Small intestine (tissue), 16 donors: ENCODE data around the gene HPS5. TPM values are rescaled to one million over a fixed set of nuclear protein-coding genes. Genes with fewer than 3 reads are reported as not detected.

Source experiments
- DNase-seq, 2 donors: peaks; one replicate each; pipeline versions ENCODE4 v3.0.0 to v3.0.0-alpha.2; 2013
- FAIRE-seq: peaks from 2 replicates; lab custom pipeline; 2012; peaks lifted over from hg19 to GRCh38; lab: Jason Lieb, UNC
- H3K27ac ChIP-seq, 3 donors: one replicate each; pipeline ENCODE4 v1.5.1; 2013; ENCODE audit warnings: low read length in 2 of 3, mild to moderate bottlenecking in 2 of 3, control low read depth in 1 of 3, inconsistent platforms in 1 of 3, low read depth in 1 of 3, moderate library complexity in 1 of 3
- H3K27me3 ChIP-seq, 3 donors: one replicate each; pipeline ENCODE4 v1.6.1; 2013; ENCODE audit warnings: low read length in 3 of 3, inconsistent platforms in 1 of 3; ENCODE audit not compliant: control insufficient read depth in 3 of 3, insufficient read depth in 3 of 3
- H3K36me3 ChIP-seq, 3 donors: one replicate each; pipeline ENCODE4 v1.6.1; 2013; ENCODE audit warnings: low read length in 3 of 3, inconsistent platforms in 1 of 3, low read depth in 1 of 3, mild to moderate bottlenecking in 1 of 3, moderate library complexity in 1 of 3; ENCODE audit not compliant: control insufficient read depth in 3 of 3, insufficient read depth in 2 of 3
- H3K4me1 ChIP-seq, 3 donors: one replicate each; pipeline ENCODE4 v1.6.1; 2013; ENCODE audit warnings: low read length in 2 of 3, inconsistent platforms in 1 of 3, low read depth in 1 of 3, mild to moderate bottlenecking in 1 of 3, moderate library complexity in 1 of 3; ENCODE audit not compliant: control insufficient read depth in 3 of 3, insufficient read depth in 2 of 3
- H3K4me3 ChIP-seq, 3 donors: one replicate each; pipeline ENCODE4 v1.5.1; 2013; ENCODE audit warnings: low read length in 3 of 3, control low read depth in 1 of 3, inconsistent platforms in 1 of 3, low read depth in 1 of 3, mild to moderate bottlenecking in 1 of 3, moderate library complexity in 1 of 3
- H3K9me3 ChIP-seq, 2 donors: one replicate each; pipeline ENCODE4 v1.6.1; 2013; ENCODE audit warnings: low read depth in 1 of 2, low read length in 1 of 2; ENCODE audit not compliant: control insufficient read depth in 2 of 2, insufficient read depth in 1 of 2
- WGBS, 3 donors: extraction: QIAGEN DNeasy Blood & Tissue Kit; methylation state at CpG; one replicate each; pipeline ENCODE4 v1.1.7; 2013; 5-methylcytosine and 5-hydroxymethylcytosine counted together
- long read RNA-seq, 10 donors: transcript quantifications; one replicate each; lab custom pipeline, GENCODE V29; 2026
- polyA plus RNA-seq, 4 donors: library from polyadenylated mRNA; stranded (reverse) in 3 of 4; unstranded in 1 of 4; fragments of 200-250 nt in 3 of 4; fragments of 120-200 nt in 1 of 4; gene quantifications; one replicate each; pipeline versions ENCODE4 v1.2.1 to v1.2.3, GENCODE V29; 2013
- donor health status: healthy with polysubstance abuse.
- donor health status: control.
- donor health status: control.
- donor health status: Bipolar disorder and iron deficiency.
- donor health status: healthy.

The HPS5 gene
- 10 to 100 TPM in 3 of 4 donors, 1 to 10 TPM in 1; 9.0 to 25.0 (median 12.5) TPM for polyA plus RNA-seq
- long read RNA-seq, donor 1 = 0 reads
- long read RNA-seq, donor 2 = 0 reads
- long read RNA-seq, donor 3 = 0 reads
- long read RNA-seq, donor 4 = 0 reads
- long read RNA-seq, donor 5 = 0 reads
- long read RNA-seq, donor 6, full-length matches to known transcripts = 1 of 1 reads
- long read RNA-seq, donor 6, partial matches to known transcripts = 0 of 1 reads
- long read RNA-seq, donor 6, other reads (novel, unspliced or antisense) = 0 of 1 reads
- long read RNA-seq, donor 7 = 0 reads
- long read RNA-seq, donor 8 = 0 reads
- long read RNA-seq, donor 9 = 0 reads
- long read RNA-seq, donor 10 = 0 reads

GRCh38 chr11:18321969-18322711, at the start of gene HPS5, which contains the start of gene GTF2H1:
TSS of gene HPS5 (minus strand) at chr11:18322140. CDS start at chr11:18317858, 4,282 bp downstream.
TSS of gene GTF2H1 (plus strand) at chr11:18322567. CDS start at chr11:18333075, 10,508 bp downstream.
- H3K4me3 ChIP-seq = peak within 1 kb of the TSS; percentile 69 to 89 (median 84)
- no peaks in the 10 kb centered on the region for H3K9me3 ChIP-seq
- no peak for FAIRE-seq
- peaks cover 7 to 10% (median 7%) of the 10 kb centered on the region in 3 donors for H3K4me1 ChIP-seq
- 0% methylated on average over 61 of the region's 61 CpGs for WGBS, 3 donors
- peak within 1 kb of the TSS; percentile 77 to 99 (median 94) for H3K27ac ChIP-seq
- peaks cover 0 to 6% (median 0%) of the 10 kb centered on the region in 3 donors for H3K36me3 ChIP-seq
- no peaks in the 10 kb centered on the region for H3K27me3 ChIP-seq
- peak; percentile 99 for DNase-seq

DNA sequence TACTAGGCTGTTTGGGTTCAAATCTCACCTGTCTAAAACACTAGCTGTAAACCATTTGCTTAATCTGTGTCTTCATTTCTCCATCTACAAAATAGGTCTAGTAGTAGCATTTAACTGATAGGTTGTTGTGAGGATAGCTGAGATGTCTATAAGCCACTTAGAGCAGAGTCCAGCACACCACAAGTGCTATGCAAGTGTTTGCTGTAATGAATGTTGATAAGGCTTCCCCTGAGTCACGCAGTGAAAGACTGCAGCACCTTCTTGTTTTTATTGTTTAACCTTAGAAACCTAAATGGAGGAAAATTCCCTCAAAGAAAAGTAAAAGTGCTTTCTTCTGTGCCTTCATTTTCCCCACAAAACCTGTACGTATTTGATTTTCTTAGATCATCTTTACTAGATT, 49.3 kb upstream of the HPS5 start:
- FAIRE-seq (no peak), DNase-seq (peak; percentile 81 to 91)
- H3K27me3 ChIP-seq = no peaks in the 10 kb centered on the region
- no peak overlapping the region for H3K4me3 ChIP-seq
- no peaks in the 10 kb centered on the region for H3K9me3 ChIP-seq
- peaks cover 0 to 22% (median 2%) of the 10 kb centered on the region in 3 donors for H3K4me1 ChIP-seq
- H3K36me3 ChIP-seq = peaks cover 2 to 6% (median 3%) of the 10 kb centered on the region in 3 donors
- WGBS, 3 donors = 29 to 58% (median 35%) methylated on average over 2 of the region's 2 CpGs
- peak overlapping the region in 2 of 3 donors; percentile 70 to 80 for H3K27ac ChIP-seq

GRCh38 chr11:18369398-18369797, 47.5 kb upstream of the HPS5 start:
- H3K9me3 ChIP-seq = no peaks in the 10 kb centered on the region
- H3K27me3 ChIP-seq = no peaks in the 10 kb centered on the region
- FAIRE-seq = no peak
- H3K4me3 ChIP-seq = no peak overlapping the region
- 76 to 81% (median 76%) methylated on average over 2 of the region's 2 CpGs for WGBS, 3 donors
- peaks cover 5 to 15% (median 12%) of the 10 kb centered on the region in 3 donors for H3K36me3 ChIP-seq
- peaks cover 0 to 22% (median 2%) of the 10 kb centered on the region in 3 donors for H3K4me1 ChIP-seq
- H3K27ac ChIP-seq = no peak overlapping the region
- DNase-seq = no peak

GRCh38 chr11:18368221-18368620, 46.3 kb upstream of the HPS5 start:
- no peaks in the 10 kb centered on the region for H3K27me3 ChIP-seq
- no peak overlapping the region for H3K4me3 ChIP-seq
- H3K27ac ChIP-seq = peak overlapping the region in 1 of 3 donors; percentile 44
- no peak for FAIRE-seq
- no peak for DNase-seq
- WGBS, 3 donors = 64 to 70% (median 67%) methylated on average over 2 of the region's 2 CpGs
- no peaks in the 10 kb centered on the region for H3K9me3 ChIP-seq
- peaks cover 8 to 20% (median 16%) of the 10 kb centered on the region in 3 donors for H3K36me3 ChIP-seq
- H3K4me1 ChIP-seq = peaks cover 0 to 22% (median 2%) of the 10 kb centered on the region in 3 donors

DNA sequence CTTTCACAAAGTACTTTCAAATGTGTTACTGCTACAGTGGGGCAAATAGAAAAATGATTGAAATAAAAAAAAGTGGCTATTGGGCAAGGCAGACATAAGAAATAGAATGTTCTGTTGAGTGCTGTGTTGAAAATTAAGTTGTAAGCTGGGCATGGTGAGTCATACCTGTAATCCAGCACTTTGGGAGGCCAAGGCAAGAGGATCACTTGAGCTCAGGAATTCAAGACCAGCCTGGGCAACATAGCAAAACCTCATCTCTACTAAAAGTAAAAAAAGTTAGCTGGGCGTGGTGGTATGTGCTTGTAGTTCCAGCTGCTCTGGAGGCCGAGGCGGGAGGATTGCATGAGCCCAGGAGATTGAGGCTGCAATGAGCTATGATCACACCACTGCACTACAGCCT, 45.5 kb upstream of the HPS5 start:
- WGBS, 3 donors = 90 to 98% (median 92%) methylated on average over 3 of the region's 3 CpGs
- Histone ChIP-seq H3K27me3 (no peaks in the 10 kb centered on the region), H3K27ac (no peak overlapping the region), H3K36me3 (peaks cover 12 to 23% (median 19%) of the 10 kb centered on the region in 3 donors), H3K4me1 (peaks cover 0 to 19% (median 2%) of the 10 kb centered on the region in 3 donors), H3K4me3 (no peak overlapping the region), H3K9me3 (no peaks in the 10 kb centered on the region)
- no peak for FAIRE-seq
- DNase-seq = no peak

DNA sequence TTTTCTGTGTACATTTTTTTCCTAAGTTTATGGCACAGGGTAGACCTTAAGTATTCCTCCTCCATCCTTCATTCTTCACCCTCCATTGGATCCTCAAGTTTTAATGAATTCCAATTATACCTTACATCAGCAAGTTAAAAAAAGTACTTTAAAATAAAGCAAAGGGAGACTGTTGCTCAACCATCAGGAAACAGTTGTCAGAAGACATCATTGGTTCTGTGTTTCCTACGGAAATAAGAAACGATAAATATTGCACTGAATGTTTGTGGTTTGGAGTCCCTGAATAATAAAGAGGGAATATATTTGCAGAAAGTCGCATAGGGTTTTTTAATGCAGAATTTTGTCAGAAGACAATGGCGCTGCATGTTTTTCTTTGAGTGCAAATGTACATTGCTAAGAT, 44.3 kb upstream of the HPS5 start:
- no peak overlapping the region for H3K4me3 ChIP-seq
- H3K27me3 ChIP-seq = no peaks in the 10 kb centered on the region
- no peaks in the 10 kb centered on the region for H3K9me3 ChIP-seq
- H3K27ac ChIP-seq = no peak overlapping the region
- peaks cover 16 to 26% (median 19%) of the 10 kb centered on the region in 3 donors for H3K36me3 ChIP-seq
- 79 to 91% (median 89%) methylated on average over 4 of the region's 4 CpGs for WGBS, 3 donors
- peaks cover 0 to 9% (median 2%) of the 10 kb centered on the region in 3 donors for H3K4me1 ChIP-seq
- no peak for DNase-seq
- no peak for FAIRE-seq

- FAIRE-seq = no peak
These were observed 43.8 kb upstream of the HPS5 start for GRCh38 chr11:18365741-18366140.

DNA sequence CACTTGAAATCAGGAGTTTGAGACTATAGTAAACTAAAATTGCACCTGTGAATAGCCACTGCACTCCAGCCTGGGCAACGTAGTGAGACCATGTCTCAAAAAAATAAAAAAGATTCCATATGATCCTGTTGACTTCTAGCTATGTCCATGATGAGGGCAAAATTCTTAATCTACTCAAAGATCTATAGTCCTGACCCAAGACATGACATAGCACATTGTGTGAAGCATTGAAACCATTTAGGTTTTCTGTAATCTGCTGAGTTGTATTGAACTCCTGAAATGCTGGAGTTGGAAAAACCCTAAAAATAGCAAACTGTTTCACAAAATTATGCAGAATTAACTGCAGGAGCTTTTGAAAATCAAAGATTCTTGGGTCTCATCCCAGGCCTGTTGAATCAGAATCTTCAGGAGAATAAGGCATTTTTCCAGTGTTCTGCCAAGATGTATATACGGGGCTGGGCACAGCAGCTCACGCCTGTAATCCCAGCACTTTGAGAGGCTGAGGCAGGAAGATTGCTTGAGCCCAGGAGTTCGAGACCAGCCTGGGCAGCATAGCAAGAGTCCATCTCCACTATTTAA, 42.6 kb upstream of the HPS5 start:
- Histone ChIP-seq H3K36me3 (peaks cover 20 to 40% (median 23%) of the 10 kb centered on the region in 3 donors), H3K4me1 (peaks cover 0 to 5% (median 2%) of the 10 kb centered on the region in 3 donors), H3K4me3 (no peak overlapping the region), H3K27ac (no peak overlapping the region), H3K9me3 (no peaks in the 10 kb centered on the region), H3K27me3 (no peaks in the 10 kb centered on the region)
- no peak for FAIRE-seq
- 88 to 96% (median 94%) methylated on average over 4 of the region's 4 CpGs for WGBS, 3 donors
- no peak for DNase-seq

More at GRCh38 chr11:18365741-18366140, 43.8 kb upstream of the HPS5 start:
- no peak overlapping the region for H3K27ac ChIP-seq
- H3K9me3 ChIP-seq = no peaks in the 10 kb centered on the region
- H3K27me3 ChIP-seq = no peaks in the 10 kb centered on the region
- peaks cover 0 to 5% (median 2%) of the 10 kb centered on the region in 3 donors for H3K4me1 ChIP-seq
- 79 to 85% (median 82%) methylated on average over 4 of the region's 4 CpGs for WGBS, 3 donors
- H3K36me3 ChIP-seq = peaks cover 19 to 30% (median 19%) of the 10 kb centered on the region in 3 donors
- H3K4me3 ChIP-seq = no peak overlapping the region
- DNase-seq = no peak
